Tibial nerve (tissue), 4 donors: ENCODE measurements around the gene ADGRD1. TPM values are rescaled to one million over a fixed set of nuclear protein-coding genes. Genes with fewer than 3 reads are reported as not detected.
A peak's percentile ranks its signal among the peaks of the same experiment; 100 is the strongest.

Source experiments
- DNase-seq, 2 donors: peaks; one replicate each; pipeline ENCODE4 v3.0.0-alpha.2; 2019; ENCODE audit warnings: low spot score in 2 of 2
- H3K27ac ChIP-seq, 4 donors: fragments of 200-600 bp; sonication (generic) in 3 of 4; one replicate each; pipeline ENCODE4 v1.5.1; 2017 to 2019; ENCODE audit warnings: mild to moderate bottlenecking in 1 of 4
- H3K27me3 ChIP-seq, 2 donors: fragments of 200-600 bp; sonication (generic) in 1 of 2; one replicate each; pipeline versions ENCODE4 v1.5.1 to v1.6.0; 2017 to 2019
- H3K36me3 ChIP-seq, 3 donors: fragments of 200-600 bp; sonication (generic); one replicate each; pipeline ENCODE4 v1.5.1; 2018 to 2019
- H3K4me1 ChIP-seq, 4 donors: fragments of 200-600 bp; sonication (generic) in 3 of 4; one replicate each; pipeline ENCODE4 v1.5.1; 2017 to 2019
- H3K4me3 ChIP-seq, 4 donors: fragments of 200-600 bp; sonication (generic) in 3 of 4; one replicate each; pipeline ENCODE4 v1.5.1; 2017 to 2019; ENCODE audit warnings: mild to moderate bottlenecking in 1 of 4, moderate library complexity in 1 of 4
- H3K9me3 ChIP-seq, 4 donors: fragments of 200-600 bp; sonication (generic) in 3 of 4; one replicate each; pipeline ENCODE4 v1.5.1; 2017 to 2019
- CTCF ChIP-seq, 5 experiments: fragments of 200-600 bp in 3 of 5; fragments of 450-650 bp in 2 of 5; sonication (generic) in 3 of 5; IDR thresholded peaks; one replicate each; pipeline ENCODE4 v1.5.1; 2016 to 2019; ENCODE audit warnings: antibody characterized with exemption in 5 of 5, mild to moderate bottlenecking in 3 of 5, moderate library complexity in 2 of 5
- EP300 ChIP-seq, 2 donors: sonication (generic); formaldehyde crosslinking; IDR thresholded peaks; one replicate each; pipeline ENCODE4 v1.6.1; 2017; ENCODE audit warnings: antibody characterized with exemption in 2 of 2, mild to moderate bottlenecking in 1 of 2
- POLR2A ChIP-seq, 2 donors: fragments of 450-650 bp; IDR thresholded peaks; one replicate each; pipeline ENCODE4 v1.6.1; 2017; ENCODE audit warnings: antibody characterized with exemption in 2 of 2, mild to moderate bottlenecking in 2 of 2, moderate library complexity in 2 of 2
- WGBS, 2 donors: methylation state at CpG; one replicate each; pipeline ENCODE4 v1.1.5; 2018; 5-methylcytosine and 5-hydroxymethylcytosine counted together
- total RNA-seq, 4 donors: library from RNA; depleted of rRNA; stranded (reverse); fragments of >200 nt; gene quantifications; one replicate each; pipeline ENCODE4 v1.1.0, GENCODE V29; 2016

Gene ADGRD1
- total RNA-seq, 4 donors from 2014 or later: 99.0 to 179 (median 125) TPM

DNA sequence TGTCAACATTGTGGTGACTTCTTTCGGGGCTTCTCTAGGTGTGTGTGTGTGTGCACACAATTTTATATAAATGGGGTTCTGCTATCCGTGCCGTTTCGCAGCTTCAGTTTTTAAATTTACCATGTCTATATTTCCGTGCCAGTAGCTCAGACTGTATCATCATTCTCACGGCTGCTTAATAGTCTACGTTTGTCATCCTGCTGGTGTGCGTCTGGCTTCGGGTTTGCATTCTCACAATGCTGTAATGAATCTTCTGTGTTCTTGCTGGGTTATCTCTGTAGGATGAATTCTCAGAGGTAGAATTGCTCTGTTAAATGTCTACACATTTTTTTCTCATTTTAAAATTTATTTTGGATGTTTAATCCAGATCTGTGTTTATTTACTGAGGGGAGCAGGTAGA, 73.6 kb downstream of the ADGRD1 start:
- WGBS, 2 donors: 75 to 79% methylated on average over 9 of the region's 9 CpGs
- peak overlapping the region in 1 of 4 donors; percentile 35 for H3K27ac ChIP-seq
- H3K27me3 ChIP-seq: no peaks in the 10 kb centered on the region
- no peak for DNase-seq
- peaks cover 0 to 68% (median 0%) of the 10 kb centered on the region in 4 donors for H3K4me1 ChIP-seq
- peaks cover 0 to 7% (median 0%) of the 10 kb centered on the region in 3 donors for H3K36me3 ChIP-seq
- H3K9me3 ChIP-seq: no peaks in the 10 kb centered on the region
- TF ChIP-seq POLR2A (IDR thresholded peaks at IDR 0.05) (no peak), EP300 (IDR thresholded peaks at IDR 0.05) (no peak), CTCF (IDR thresholded peaks at IDR 0.05) (no peak)
- no peak overlapping the region for H3K4me3 ChIP-seq

DNA sequence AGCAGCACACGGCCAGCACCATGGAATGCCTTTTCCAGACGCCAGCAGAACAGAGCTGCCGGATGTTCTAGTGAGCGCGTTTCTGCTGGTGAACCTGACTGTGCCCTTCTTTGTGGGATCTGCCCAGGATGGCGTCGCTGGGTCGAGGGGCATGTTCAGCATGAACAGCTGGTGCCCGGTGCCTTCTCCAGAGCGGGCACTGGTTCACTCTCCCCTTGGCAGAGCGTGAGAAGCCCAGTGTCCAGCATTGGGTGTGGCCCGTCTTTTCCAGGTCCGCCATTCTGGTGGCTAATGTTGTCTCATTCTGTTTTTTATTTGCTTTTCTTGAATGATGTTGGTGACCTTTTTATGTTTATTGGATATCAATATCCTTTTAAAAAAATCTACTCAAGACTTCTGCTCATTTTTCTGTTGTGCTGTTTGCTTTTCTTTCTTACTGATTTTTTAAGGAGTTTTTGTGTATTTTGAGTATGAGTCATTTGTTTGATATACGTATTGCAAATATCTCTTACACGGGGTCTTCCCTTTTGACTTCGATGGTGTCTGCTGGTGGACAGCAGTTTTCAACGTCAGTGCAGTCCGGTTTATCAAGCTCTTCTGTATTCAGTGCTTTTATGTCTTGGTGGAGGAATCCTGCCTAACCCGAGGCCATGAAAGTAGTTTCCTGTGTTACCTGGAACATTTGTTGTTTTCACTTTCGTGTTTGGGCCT, 74.3 kb downstream of the ADGRD1 start:
- peak overlapping the region in 2 of 4 donors; percentile 24 to 35 for H3K27ac ChIP-seq
- no peak overlapping the region for H3K4me3 ChIP-seq
- 81 to 82% methylated on average over 20 of the region's 20 CpGs for WGBS, 2 donors

GRCh38 chr12:131028587-131029338, 75.1 kb downstream of the ADGRD1 start:
- no peak for DNase-seq
- no peaks in the 10 kb centered on the region for H3K9me3 ChIP-seq
- H3K27ac ChIP-seq: peak overlapping the region in 3 of 4 donors; percentile 3 to 60 (median 35)
- WGBS, 2 donors: 71 to 72% methylated on average over 29 of the region's 29 CpGs
- no peak overlapping the region for H3K4me3 ChIP-seq
- peaks cover 0 to 10% (median 0%) of the 10 kb centered on the region in 3 donors for H3K36me3 ChIP-seq
- H3K4me1 ChIP-seq: peaks cover 0 to 61% (median 0%) of the 10 kb centered on the region in 4 donors
- no peaks in the 10 kb centered on the region for H3K27me3 ChIP-seq
- no peak for TF ChIP-seq POLR2A (IDR thresholded peaks at IDR 0.05)
- TF ChIP-seq CTCF (IDR thresholded peaks at IDR 0.05): no peak
- no peak for TF ChIP-seq EP300 (IDR thresholded peaks at IDR 0.05)

More for the DNA sequence above, 74.3 kb downstream of the ADGRD1 start:
- Histone ChIP-seq H3K36me3 (peaks cover 0 to 7% (median 0%) of the 10 kb centered on the region in 3 donors), H3K27me3 (no peaks in the 10 kb centered on the region), H3K4me1 (peaks cover 0 to 64% (median 0%) of the 10 kb centered on the region in 4 donors), H3K9me3 (no peaks in the 10 kb centered on the region)
- DNase-seq: no peak
- TF ChIP-seq CTCF (IDR thresholded peaks at IDR 0.05) (no peak), POLR2A (IDR thresholded peaks at IDR 0.05) (no peak), EP300 (IDR thresholded peaks at IDR 0.05) (no peak)

- Histone ChIP-seq H3K27me3 (no peaks in the 10 kb centered on the region), H3K27ac (peak overlapping the region in 1 of 4 donors; percentile 44), H3K9me3 (no peaks in the 10 kb centered on the region), H3K4me1 (peaks cover 0 to 44% (median 0%) of the 10 kb centered on the region in 4 donors), H3K4me3 (no peak overlapping the region), H3K36me3 (peaks cover 0 to 16% (median 0%) of the 10 kb centered on the region in 3 donors)
- no peak for TF ChIP-seq EP300 (IDR thresholded peaks at IDR 0.05)
- WGBS, 2 donors: 71 to 76% methylated on average over 30 to 31 of the region's 35 CpGs
- no peak for DNase-seq
Observed at GRCh38 chr12:131030472-131031328, 77.0 kb downstream of the ADGRD1 start.

- TF ChIP-seq EP300 (IDR thresholded peaks at IDR 0.05): no peak
- no peak for TF ChIP-seq POLR2A (IDR thresholded peaks at IDR 0.05)
- no peak for TF ChIP-seq CTCF (IDR thresholded peaks at IDR 0.05)
- peaks cover 0 to 22% (median 0%) of the 10 kb centered on the region in 3 donors for H3K36me3 ChIP-seq
- H3K9me3 ChIP-seq: no peaks in the 10 kb centered on the region
- H3K27me3 ChIP-seq: no peaks in the 10 kb centered on the region
- no peak for DNase-seq
- peak overlapping the region in 1 of 4 donors; percentile 29 for H3K27ac ChIP-seq
- H3K4me3 ChIP-seq: no peak overlapping the region
- H3K4me1 ChIP-seq: peaks cover 0 to 31% (median 0%) of the 10 kb centered on the region in 4 donors
- 75 to 79% methylated on average over 28 of the region's 28 CpGs for WGBS, 2 donors
Observed at GRCh38 chr12:131032082-131032750, 78.5 kb downstream of the ADGRD1 start.
